Type B pancreatic cell (in vitro differentiated cells): ENCODE results near the gene TPD52L1. TPM values are rescaled to one million over a fixed set of nuclear protein-coding genes. Genes with fewer than 3 reads are reported as not detected.

Experiments used
- DNase-seq: peaks from one replicate; pipeline ENCODE4 v3.0.0; 2021; ENCODE audit warnings: mixed read lengths; ENCODE audit not compliant: unreplicated experiment; ENCODE audit errors: extremely low spot score
- H3K27ac Mint-ChIP-seq: 2 replicates; pipeline ENCODE4 v1.8.0; 2021; ENCODE audit warnings: mild to moderate bottlenecking, mixed read lengths
- H3K27me3 Mint-ChIP-seq: 2 replicates; pipeline ENCODE4 v1.8.0; 2021; ENCODE audit warnings: mixed read lengths
- H3K36me3 Mint-ChIP-seq: 2 replicates; pipeline ENCODE4 v1.8.0; 2021; ENCODE audit warnings: mixed read lengths
- H3K4me1 Mint-ChIP-seq: one replicate; pipeline ENCODE4 v1.8.0; 2021; ENCODE audit warnings: mixed read lengths; ENCODE audit not compliant: unreplicated experiment
- H3K4me3 Mint-ChIP-seq: 2 replicates; pipeline ENCODE4 v1.8.0; 2021; ENCODE audit warnings: mild to moderate bottlenecking, mixed read lengths
- H3K9me3 Mint-ChIP-seq: 2 replicates; pipeline ENCODE4 v1.8.0; 2021; ENCODE audit warnings: mixed read lengths
- total RNA-seq: library from RNA; stranded (reverse); gene quantifications from 2 replicates; pipeline ENCODE4 v1.2.1, GENCODE V29; 2021; ENCODE audit warnings: low replicate concordance
- TF ChIP-seq, protein P1 (sequence below): fragments of 200-600 bp; sonication (generic); conservative IDR thresholded peaks from 2 replicates; pipeline ENCODE4 v1.5.0; 2021; ENCODE audit warnings: antibody characterized with exemption, mild to moderate bottlenecking

The TPD52L1 gene
- total RNA-seq, 1 donor from 2014 or later: 80.4 TPM

DNA sequence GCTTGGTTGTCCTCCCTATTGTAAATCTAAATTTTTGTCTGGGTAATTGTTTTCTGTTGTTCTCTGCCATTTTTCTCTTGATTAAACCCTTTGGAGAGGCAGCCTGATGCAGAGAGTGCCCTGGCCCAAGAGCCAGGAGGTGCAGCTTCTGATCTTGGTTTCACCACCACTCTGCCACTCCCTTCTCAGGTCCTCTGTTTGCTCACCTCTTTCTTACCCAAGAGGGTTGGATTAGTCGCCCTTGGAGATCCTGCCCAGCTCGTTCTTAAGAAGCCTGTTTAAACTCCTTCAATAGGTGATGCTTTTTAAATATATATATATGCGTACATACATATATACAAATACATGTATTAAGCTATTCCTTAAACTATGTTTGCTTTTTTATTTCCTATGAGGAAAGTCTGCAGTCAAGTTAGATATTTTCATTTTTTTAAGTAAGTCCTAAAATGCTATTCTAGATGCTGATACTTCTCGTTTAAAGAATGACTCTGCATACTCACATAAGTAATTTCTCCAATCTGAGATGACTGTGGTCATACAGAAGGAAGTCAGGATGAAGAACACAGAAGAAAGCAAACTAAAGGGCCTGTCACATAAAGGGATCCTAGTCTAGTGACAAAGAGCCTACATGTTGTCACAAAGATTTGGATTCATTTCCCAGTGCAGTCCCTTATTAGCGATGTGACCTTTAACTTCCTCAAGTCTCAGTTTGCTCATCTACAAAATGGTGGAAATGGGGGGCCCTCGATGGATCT, 19.9 kb downstream of the TPD52L1 start:
- Mint-ChIP-seq H3K36me3 (peaks cover 9% of the 10 kb centered on the region), H3K27me3 (no peaks in the 10 kb centered on the region), H3K4me3 (no peak overlapping the region), H3K9me3 (no peaks in the 10 kb centered on the region), H3K4me1 (peaks cover 6% of the 10 kb centered on the region), H3K27ac (no peak overlapping the region)
- no peak for DNase-seq
- TF ChIP-seq, protein P1, sequence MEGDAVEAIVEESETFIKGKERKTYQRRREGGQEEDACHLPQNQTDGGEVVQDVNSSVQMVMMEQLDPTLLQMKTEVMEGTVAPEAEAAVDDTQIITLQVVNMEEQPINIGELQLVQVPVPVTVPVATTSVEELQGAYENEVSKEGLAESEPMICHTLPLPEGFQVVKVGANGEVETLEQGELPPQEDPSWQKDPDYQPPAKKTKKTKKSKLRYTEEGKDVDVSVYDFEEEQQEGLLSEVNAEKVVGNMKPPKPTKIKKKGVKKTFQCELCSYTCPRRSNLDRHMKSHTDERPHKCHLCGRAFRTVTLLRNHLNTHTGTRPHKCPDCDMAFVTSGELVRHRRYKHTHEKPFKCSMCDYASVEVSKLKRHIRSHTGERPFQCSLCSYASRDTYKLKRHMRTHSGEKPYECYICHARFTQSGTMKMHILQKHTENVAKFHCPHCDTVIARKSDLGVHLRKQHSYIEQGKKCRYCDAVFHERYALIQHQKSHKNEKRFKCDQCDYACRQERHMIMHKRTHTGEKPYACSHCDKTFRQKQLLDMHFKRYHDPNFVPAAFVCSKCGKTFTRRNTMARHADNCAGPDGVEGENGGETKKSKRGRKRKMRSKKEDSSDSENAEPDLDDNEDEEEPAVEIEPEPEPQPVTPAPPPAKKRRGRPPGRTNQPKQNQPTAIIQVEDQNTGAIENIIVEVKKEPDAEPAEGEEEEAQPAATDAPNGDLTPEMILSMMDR: no peak

DNA sequence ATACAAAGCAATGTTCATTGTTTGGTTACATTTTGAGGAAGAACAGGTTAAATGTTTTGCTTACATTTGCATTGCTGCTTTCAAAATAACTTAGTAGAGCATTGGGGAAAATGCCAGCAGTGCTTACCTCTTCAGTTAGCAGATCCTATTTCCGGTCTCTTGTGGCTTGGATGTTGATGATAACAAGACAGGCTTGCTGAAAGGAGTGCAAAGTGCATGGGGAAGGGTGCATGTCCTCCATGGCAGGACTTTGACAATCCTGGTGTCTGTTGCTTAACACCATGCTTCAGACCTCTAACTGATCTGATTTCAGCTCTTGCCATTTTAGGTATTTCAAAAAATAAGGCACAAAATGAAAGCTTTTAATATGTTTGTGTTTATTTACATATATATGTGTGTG, 21.1 kb downstream of the TPD52L1 start:
- Mint-ChIP-seq H3K4me3 (no peak overlapping the region), H3K9me3 (no peaks in the 10 kb centered on the region), H3K4me1 (peaks cover 6% of the 10 kb centered on the region), H3K36me3 (peaks cover under 1% of the 10 kb centered on the region), H3K27ac (no peak overlapping the region), H3K27me3 (no peaks in the 10 kb centered on the region)
- DNase-seq: no peak
- TF ChIP-seq, protein P1: no peak

DNA sequence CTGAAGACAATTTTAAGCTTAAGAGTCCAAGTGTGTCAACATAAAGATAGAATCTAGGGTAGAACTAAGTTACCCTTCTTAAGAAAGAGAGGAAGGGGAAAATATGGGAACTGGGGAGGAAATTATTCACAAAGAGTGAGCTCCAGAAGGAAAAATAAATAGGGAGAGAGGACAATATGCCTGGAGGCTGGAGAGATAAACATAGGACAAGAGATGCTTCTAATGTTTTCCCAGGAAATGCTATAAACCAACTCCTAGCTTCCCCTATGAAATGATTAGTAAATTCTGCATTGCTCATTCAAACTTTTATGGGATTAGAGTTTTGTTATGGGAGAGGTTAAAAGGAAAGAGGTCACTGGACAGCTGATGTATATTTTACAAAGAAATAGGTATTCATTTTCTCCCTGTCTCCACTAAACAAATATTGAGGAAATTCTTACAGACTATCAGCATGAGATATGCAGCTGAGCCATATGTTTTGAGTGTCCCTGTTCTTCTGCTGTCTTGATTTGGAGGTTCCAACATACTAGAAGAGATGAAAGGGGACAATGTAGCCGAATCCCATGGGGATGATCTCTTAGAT, 22.0 kb downstream of the TPD52L1 start:
- TF ChIP-seq, protein P1: no peak
- Mint-ChIP-seq H3K4me1 (peaks cover 6% of the 10 kb centered on the region), H3K27me3 (no peaks in the 10 kb centered on the region), H3K9me3 (no peaks in the 10 kb centered on the region), H3K27ac (no peak overlapping the region), H3K4me3 (no peak overlapping the region), H3K36me3 (no peaks in the 10 kb centered on the region)
- DNase-seq: no peak

DNA sequence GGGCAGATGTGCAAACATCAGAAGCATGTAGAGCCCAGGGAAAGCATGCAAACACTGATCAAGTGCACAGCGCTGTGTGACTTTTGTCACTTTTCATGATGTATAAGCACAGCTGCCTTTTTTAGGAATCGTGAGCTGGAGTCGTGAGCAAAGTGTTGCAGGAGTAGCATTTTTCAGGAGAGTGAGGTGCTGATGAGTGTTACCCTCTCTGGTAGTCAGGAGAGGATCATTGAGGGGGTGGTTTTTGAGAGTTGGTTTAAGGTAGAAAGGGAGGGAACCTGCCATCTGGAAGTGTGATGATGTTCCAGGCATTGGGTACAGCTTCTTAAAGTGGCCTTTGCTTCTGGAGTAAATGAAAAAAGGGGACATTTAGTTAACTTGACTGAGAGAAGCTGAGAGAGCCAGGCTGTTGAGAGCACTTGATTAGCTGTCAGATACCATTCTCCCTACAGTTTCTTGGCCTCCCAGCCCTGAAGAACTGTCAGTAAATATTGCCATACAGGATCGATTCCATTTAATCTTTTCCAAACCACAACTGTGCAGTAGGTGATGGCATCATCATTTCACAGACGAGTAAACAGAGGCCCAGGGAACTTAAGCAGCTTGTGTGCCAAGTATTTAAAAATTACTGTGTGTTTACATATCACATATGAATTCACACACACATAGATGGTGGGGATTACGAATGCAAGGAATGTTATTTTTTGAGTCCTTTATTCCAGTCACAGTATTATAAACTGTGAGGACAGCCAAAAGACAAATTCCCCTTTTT, 28.9 kb downstream of the TPD52L1 start:
- no peak for DNase-seq
- Mint-ChIP-seq H3K9me3 (no peaks in the 10 kb centered on the region), H3K36me3 (peaks cover 4% of the 10 kb centered on the region), H3K4me3 (no peak overlapping the region), H3K4me1 (peaks cover 15% of the 10 kb centered on the region), H3K27me3 (no peaks in the 10 kb centered on the region), H3K27ac (no peak overlapping the region)
- TF ChIP-seq, protein P1: no peak

DNA sequence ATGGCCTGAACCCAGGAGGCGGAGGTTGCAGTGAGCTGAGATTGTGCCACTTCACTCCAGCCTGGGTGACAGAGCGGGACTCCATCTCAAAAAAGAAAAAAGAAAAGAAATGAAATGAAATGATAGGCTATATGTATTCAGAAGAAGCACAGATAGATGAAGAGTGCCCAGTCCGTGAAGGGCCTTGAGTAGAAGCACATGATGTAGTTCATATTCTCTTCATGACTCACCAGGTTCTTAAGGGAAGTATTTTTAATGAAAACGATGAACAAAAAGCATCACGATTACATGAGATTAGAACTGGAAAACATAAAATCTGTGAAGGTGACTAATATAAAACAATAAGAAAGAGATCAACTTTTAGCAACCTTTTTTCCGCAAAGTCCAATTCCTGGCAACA, 29.8 kb downstream of the TPD52L1 start:
- Mint-ChIP-seq H3K27ac (no peak overlapping the region), H3K4me1 (peaks cover 15% of the 10 kb centered on the region), H3K27me3 (no peaks in the 10 kb centered on the region), H3K36me3 (peaks cover 4% of the 10 kb centered on the region), H3K9me3 (no peaks in the 10 kb centered on the region), H3K4me3 (no peak overlapping the region)
- no peak for DNase-seq
- TF ChIP-seq, protein P1: no peak
